ENCODE data around the gene ARL8B.

Gene ARL8B

DNA sequence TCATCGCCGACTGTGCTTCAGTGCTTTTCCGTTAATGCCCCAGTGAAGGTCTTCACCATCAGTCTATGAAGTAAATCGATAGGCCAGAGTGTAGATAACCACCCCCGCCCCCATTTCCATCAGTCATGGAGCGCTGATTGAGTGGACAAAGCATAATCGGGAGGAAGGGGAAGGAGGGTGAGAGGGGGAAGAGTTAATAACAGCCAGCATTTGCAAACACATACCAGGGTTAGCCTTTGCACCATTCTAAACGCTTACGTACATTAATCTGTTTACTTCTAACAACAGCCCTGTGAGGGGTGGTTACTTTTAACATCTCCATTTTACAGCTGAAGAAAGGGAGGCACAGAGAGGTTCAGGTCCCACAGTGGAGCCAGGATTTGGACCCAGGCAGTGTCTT, 92.3 kb downstream of the ARL8B start:
- no peak for DNase-seq

DNA sequence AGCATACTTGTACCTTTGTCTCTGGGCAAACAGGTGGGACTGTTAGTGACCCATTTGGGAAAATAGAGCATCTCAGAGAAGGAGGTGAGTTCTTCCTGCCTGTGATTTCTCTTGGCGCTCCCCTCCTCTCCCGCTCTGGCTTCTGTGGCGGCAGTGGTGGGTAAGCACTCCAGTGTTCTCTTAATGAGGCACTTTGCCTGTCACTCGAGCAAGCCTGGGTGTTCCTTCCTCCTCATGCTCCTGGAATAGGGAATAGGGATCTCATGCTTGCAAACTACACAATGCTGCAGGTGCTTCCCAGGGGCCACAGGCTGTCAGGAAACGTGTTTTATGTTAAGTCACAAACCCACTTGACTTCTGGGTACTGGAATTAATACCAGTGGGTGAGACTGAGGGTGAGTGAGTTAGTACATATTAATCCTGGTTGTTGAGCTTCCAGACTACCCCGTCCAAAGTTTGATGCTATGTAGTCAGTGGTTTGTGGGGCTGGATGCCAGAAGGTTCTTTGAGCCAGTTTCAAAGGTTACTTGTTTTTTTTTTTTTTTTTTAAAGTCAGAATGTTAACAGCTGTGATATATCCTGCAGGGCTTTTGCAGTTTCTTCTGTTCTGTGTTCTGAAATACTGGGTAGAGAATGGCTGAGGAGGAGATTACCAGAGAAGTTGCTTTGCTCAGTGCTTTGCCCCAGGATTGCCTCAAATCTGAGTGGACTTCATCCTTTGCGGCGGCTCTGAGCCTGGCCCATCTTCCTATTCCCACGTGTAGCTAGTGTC, 95.9 kb downstream of the ARL8B start:
- DNase-seq = no peak

DNA sequence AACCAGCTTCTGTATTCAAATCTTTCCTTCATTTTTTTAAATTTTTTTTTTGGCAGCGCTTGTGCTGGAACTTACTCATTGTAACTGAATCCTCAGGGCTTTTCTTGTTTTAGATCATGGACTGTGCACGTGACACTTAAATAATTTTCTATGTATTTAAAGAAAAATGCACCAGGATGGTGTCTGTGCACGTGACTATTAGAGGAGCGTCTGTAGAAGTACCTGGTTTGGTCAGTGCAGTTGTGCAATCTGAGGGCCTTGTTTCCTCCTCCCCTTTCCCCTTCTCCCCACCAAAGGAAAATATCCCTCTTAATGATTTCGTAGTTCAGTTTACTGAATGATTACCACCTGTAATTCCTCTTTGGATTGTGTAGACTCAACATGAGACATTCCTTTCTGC, 96.7 kb downstream of the ARL8B start:
- no peak for DNase-seq

DNA sequence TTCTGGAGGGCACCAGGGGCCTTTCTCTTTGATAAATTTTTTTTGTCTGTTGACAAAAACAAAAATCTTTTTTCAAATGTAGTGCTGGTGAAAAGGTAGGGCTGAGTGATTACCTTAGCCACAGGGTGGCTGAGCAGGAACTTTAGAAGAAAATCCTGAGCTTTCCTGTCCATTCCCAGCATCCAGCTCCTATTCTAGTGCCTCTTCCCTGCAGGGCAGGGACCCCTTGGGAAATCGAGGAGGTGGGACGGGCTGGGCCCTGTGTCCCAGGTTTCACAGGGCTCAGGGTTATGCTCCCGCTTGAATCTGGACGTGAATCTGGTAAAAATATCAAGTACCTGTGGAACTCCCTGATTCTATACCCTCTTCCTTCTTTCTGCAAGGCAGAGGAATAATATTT, 97.1 kb downstream of the ARL8B start:
- DNase-seq = no peak

DNA sequence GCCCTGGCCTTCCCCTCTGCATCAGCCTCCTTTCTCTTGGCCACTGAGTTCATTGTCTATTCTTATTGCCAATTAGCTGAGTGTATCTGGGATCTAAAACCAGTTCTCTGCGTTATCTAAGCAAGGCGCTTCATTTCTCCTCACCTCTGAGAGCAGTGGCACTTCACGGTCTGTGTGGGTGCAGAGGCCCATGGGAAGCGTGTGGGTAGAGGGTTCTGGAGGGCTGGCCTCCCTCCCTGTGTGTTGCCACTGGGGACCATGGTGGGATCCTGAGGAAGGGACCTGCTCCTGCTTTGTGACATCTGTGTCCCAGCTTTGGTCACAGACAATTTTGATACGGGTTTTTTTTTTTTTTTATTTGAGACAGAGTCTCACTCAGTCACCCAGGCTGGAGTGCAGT, 98.1 kb downstream of the ARL8B start:
- DNase-seq = no peak

DNA sequence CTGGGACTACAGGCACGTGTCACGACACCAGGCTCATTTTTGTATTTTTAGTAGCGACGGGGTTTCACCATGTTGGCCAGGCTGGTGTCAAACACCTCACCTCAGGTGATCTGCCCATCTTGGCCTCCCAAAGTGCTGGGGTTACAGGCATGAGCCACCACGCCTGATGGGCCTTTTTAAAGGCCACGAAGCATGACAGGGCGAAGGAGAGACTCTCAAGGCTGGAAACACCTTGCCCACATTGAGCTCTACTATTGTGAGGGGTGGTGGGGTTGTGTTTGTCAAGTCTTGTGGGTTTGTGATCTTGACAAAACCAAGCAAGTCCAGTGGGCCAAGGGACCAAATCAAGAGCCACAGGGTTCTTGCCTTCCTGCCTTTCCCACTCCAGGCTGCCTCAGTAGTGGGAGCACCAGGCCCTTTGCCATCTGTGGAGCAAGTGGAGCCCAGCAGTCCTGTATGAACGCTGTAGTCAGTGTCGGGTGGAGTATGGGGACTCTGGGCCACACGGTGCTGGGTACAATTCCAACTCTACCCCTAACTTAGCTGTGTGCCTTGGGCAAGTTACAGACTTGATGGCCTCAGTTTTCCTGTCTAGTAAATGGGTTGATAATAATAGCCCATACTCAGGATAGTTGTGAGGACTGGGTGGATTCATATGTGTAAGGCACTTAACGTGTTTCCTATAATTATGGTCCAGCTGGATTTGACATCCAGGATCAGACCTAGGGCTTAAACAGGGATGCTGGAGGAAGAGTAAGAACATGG, 98.8 kb downstream of the ARL8B start:
- DNase-seq = no peak

DNA sequence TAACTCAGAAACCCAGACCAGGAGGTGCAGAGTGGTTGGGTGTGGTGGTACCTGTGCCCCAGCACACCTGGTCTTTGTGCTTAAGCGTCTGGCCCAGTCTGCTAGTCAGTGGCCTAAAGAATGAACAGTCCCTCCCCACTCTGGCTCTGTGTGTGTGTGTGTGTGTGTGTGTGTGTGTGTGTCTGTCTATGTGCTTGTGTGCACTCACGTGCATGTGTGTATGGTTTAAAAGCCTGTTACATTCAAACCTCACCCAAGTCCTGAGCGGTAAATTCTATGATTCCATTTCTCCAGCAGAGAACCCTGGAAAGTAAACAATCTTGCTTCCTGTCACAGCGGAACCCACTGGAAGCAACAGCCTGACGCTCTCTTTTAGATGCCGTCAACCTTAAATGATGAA, 99.6 kb downstream of the ARL8B start:
- DNase-seq = no peak

DNA sequence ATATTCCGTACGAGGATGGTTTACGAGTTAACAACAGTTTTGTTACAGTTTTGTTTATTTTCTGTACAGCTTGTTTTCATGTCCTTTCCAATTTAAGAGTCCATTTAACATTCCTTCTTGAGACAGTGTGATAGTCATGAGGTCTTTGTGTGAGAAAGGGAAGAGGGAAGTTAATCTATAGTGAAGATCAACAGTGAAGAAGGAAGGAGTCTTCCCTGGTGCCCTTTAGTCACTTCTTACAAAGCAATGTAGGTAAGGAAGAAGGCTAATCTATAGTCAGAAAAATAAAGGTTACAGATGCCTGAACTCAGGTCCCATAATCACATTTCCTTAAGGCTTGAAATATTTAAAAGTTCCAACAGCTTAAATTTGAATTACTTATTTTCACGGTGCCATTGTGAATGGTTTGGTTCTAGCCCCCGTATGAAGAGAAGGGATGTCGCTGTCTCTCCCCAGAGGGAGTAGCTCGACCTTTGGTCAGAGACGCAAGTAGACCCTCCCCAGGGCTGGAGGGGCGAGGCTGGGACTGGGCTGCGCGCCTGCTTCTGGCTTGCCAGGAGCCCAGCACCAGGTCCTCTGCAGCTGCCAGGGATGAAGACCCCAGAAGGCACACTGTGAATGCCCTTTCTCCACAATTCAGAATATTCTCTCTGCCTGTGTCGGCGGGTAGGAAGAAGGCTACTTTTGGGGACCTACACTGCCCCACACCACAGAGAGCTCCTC, 100.4 kb downstream of the ARL8B start:
- DNase-seq = no peak

DNA sequence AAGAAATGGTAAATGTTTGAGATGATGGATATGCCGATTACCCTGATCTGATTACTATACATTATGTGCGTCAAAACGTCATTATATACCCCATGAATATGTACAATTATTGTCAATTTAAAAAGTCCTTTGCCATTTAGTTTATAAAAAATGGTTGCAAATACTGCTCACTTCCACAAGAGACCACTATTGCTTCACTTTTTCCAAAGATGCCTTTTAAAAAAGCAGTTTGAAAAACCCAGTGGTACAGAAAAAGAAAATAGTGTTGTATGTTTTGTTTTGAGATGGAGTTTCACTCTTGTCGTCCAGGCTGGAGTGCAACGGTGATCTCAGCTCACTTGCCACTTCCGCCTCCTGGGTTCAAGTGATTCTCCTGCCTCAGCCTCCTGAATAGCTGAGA, 104.7 kb downstream of the ARL8B start:
- no peak for DNase-seq

DNA sequence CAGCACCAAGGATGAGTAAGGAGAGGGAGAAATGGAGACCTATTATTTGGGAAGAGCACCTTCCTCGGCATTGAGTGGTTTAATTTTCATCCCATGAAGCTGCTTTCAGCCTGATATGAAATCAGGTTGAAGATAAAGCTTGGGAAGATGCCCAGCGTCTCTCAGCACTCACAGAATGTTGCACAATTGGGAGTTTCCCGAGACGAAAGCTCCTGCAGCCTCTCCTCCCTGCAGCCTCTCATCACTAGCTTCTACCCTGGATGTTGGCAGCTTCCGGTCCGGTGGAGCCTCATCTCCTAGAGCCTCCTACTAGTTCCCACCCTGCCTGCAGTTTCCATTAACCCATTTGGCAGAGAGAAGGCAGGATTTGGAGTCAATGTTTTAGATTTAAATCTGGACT, 105.7 kb downstream of the ARL8B start:
- DNase-seq = no peak

DNA sequence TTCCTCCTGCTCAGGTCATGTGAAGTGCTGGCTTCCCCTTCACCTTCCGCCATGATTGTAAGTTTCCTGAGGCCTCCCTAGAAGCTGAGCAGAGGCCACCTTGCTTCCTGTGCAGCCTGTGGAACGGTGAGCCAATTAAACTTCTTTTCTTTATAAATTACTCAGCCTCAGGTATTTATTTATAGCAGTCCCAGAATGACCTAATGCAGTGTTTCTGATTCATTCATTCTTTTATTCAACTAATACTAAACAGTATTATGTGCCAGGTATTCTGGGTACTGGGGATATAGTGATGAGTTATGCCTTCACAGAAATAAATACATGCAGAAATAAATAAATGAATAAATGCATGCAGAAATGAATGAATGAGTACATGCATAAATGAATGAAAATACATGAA, 107.3 kb downstream of the ARL8B start:
- DNase-seq = no peak
